Lower leg skin (tissue), 4 donors: Measurements from ENCODE around the gene TADA2B. TPM values are rescaled to one million over a fixed set of nuclear protein-coding genes. Genes with fewer than 3 reads are reported as not detected.

Experiments
- DNase-seq, 2 donors: peaks; one replicate each; pipeline ENCODE4 v3.0.0-alpha.2; 2019; ENCODE audit warnings: low spot score in 2 of 2
- H3K4me3 ChIP-seq: fragments of 200-600 bp; sonication (generic); 2 replicates; pipeline ENCODE4 v1.5.1; 2017; ENCODE audit warnings: mild to moderate bottlenecking, low read depth; ENCODE audit not compliant: poor library complexity, severe bottlenecking
- CTCF ChIP-seq, 3 donors: fragments of 450-650 bp; IDR thresholded peaks; one replicate each; pipeline ENCODE4 v1.5.1; 2016; ENCODE audit warnings: antibody characterized with exemption in 3 of 3, mild to moderate bottlenecking in 3 of 3, moderate library complexity in 2 of 3
- POLR2A ChIP-seq, 2 donors: fragments of 450-650 bp; IDR thresholded peaks; one replicate each; pipeline ENCODE4 v1.6.1; 2016 to 2017; ENCODE audit warnings: antibody characterized with exemption in 2 of 2, mild to moderate bottlenecking in 1 of 2, moderate library complexity in 1 of 2
- WGBS, 2 donors: methylation state at CpG; one replicate each; pipeline ENCODE4 v1.1.5; 2018; 5-methylcytosine and 5-hydroxymethylcytosine counted together
- intact Hi-C: fragments of 100-400 bp; cut with DNase I; formaldehyde crosslinking; loops from one replicate; pipeline ENCODE4 v1.15.0; 2023; ENCODE audit warnings: low total_unique reads
- total RNA-seq, 4 donors: library from RNA; depleted of rRNA; stranded (reverse); fragments of >200 nt; gene quantifications; one replicate each; pipeline ENCODE4 v1.1.0, GENCODE V29; 2016

Gene TADA2B
- total RNA-seq, 4 donors from 2014 or later, result 26.2 to 30.0 (median 27.2) TPM

DNA sequence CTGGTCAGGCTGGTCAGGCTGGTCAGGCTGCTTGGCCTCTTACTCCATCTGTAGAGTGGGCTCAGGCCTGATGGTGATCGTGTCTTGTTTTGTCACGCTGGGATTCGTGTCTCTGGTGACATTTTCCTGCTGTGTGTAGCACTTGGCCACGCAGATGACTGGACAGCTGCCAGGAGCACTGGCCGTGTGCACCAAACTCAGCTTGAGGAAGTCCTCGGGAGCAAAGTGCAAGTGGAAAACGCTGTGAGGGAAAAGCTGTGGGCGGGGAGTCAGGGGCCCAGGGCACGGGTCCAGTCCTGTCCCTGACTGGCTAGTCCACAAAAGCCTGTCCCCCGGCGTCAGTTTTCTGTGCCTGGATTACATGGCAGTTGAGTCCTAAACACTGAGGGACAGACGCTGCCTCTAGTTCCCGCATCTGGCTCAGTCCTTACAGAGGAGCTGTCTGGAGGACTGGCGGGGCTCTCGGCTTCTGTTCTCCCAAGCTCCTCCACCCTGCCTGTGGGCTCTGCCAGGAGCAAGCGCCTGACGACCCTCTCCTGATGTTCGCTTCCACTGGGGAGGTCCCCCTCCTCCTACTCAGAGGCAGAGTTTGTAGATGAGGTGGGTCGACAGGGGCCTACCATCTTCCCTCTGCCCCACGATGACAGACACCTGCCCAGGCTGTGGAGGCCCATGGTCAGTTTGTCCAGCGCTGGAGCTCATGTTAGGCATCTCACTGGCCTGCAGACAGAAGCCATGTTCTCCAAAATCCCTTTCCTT, 60.6 kb downstream of the TADA2B start:
- TF ChIP-seq CTCF (IDR thresholded peaks at IDR 0.05), result no peak
- TF ChIP-seq POLR2A (IDR thresholded peaks at IDR 0.05), result no peak
- no peak overlapping the region for H3K4me3 ChIP-seq
- WGBS, 2 donors, result 32 to 38% methylated on average over 18 to 21 of the region's 21 CpGs
- DNase-seq, result peak; percentile 65 to 95
- intact Hi-C loops, result no loop called here

DNA sequence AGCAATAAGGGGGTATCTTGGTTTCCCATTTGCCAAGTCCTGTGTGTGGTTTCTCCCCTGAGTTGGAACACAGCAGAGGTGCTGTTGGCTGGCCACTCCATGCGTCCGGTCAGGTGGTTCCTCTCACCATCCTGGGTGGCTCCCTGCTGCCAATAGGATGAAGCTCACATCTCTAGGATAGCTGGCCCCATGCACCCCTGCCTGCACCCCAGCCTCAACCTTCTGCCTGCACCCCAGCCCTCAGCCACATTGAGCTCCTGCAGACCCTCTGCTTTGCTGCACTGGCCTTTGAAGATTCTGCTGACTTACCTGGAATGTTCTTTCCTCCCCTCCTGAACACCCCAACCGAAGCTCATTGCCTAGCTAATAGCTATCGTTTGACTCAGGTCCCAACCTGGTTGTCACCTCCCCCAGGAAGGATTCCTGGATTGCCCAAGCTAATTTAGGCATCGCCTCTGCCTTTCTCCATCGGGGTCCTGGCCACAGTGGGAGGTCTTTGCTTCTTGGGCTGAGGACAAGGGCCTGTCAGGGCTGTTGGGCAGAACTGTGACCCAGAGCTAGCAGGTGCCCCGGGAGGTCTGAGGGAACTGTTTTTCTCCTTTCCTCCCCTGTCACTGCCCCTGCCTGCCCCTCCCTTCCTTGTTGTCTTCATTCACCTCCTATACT, 61.3 kb downstream of the TADA2B start:
- intact Hi-C loops, result no loop called here
- WGBS, 2 donors, result 91 to 92% methylated on average over 6 to 7 of the region's 7 CpGs
- TF ChIP-seq CTCF (IDR thresholded peaks at IDR 0.05), result no peak
- no peak for TF ChIP-seq POLR2A (IDR thresholded peaks at IDR 0.05)
- no peak overlapping the region for H3K4me3 ChIP-seq
- DNase-seq, result peak in 1 of 2 donors; percentile 80

DNA sequence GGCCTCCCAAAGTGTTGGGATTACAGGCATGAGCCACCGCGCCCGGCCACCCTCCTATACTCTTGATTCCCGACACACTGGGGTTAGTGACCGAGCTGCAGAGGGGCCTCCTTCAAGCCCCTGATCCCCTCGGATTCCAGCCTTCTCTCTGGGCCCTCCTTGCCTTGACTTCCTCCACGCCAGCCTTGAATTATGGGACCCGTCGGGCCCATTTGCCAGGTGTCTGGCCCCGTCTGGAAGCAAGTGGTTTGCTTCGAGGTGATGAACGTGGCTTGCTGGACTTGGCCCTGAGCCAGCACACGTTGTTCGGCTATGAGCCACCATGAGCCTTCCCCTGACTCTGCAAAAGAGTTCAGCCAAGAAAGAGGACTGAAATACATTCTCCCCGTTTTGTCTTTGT, 62.1 kb downstream of the TADA2B start:
- H3K4me3 ChIP-seq, result no peak overlapping the region
- no peak for DNase-seq
- intact Hi-C loops, result no loop called here
- 59 to 61% methylated on average over 15 of the region's 15 CpGs for WGBS, 2 donors
- TF ChIP-seq POLR2A (IDR thresholded peaks at IDR 0.05), result no peak
- no peak for TF ChIP-seq CTCF (IDR thresholded peaks at IDR 0.05)

GRCh38 chr4:7107166-7107905, 64.2 kb downstream of the TADA2B start:
- no peak for DNase-seq
- 83 to 89% methylated on average over 11 of the region's 11 CpGs for WGBS, 2 donors
- TF ChIP-seq CTCF (IDR thresholded peaks at IDR 0.05) (no peak), POLR2A (IDR thresholded peaks at IDR 0.05) (no peak)
- intact Hi-C loops, result no loop called here
- no peak overlapping the region for H3K4me3 ChIP-seq

Other genes with a start within 250 kb of the TADA2B start
- 100 to 1,000 TPM in 1 of 4 donors, 10 to 100 TPM in 3; 54.7 to 101 (median 73.3) TPM for gene TBC1D14, start 133.5 kb upstream of the TADA2B start, total RNA-seq
- 10 to 100 TPM; 20.8 to 24.0 (median 21.6) TPM for gene GRPEL1, start 24.7 kb downstream of the TADA2B start, total RNA-seq
- 1 to 10 TPM; 1.1 to 6.4 (median 1.5) TPM for gene SORCS2, start 149.2 kb downstream of the TADA2B start, total RNA-seq